Kidney epithelial cell (primary cell): Measurements from ENCODE around the gene CTXN3. TPM values are rescaled to one million over a fixed set of nuclear protein-coding genes. Genes with fewer than 3 reads are reported as not detected.

Experiments used
- DNase-seq: peaks from one replicate; pipeline ENCODE4 v3.0.0-alpha.2; 2010; ENCODE audit warnings: low read depth
- H3K27me3 ChIP-seq: 2 replicates; pipeline ENCODE4 v1.6.0; 2011; ENCODE audit warnings: low read length; ENCODE audit not compliant: control insufficient read depth, insufficient read depth
- H3K36me3 ChIP-seq: 2 replicates; pipeline ENCODE4 v1.5.1; 2011; ENCODE audit warnings: low read length; ENCODE audit not compliant: control insufficient read depth, insufficient read depth
- H3K4me3 ChIP-seq: 2 replicates; pipeline ENCODE4 v1.5.1; 2011; ENCODE audit warnings: low read depth, mild to moderate bottlenecking, control low read depth, low read length
- total RNA-seq: library from RNA; depleted of rRNA; stranded (reverse); fragments of >200 nt; gene quantifications from 2 replicates; pipeline ENCODE4 v1.2.3, GENCODE V29; 2015
- TF ChIP-seq, protein P1 (sequence below): IDR thresholded peaks from 2 replicates; pipeline ENCODE4 v1.5.1; 2011; ENCODE audit warnings: mild to moderate bottlenecking, moderate library complexity, low read length, control low read depth, inconsistent platforms; ENCODE audit not compliant: insufficient read depth, poor library complexity, severe bottlenecking

CTXN3 gene
- total RNA-seq, 1 donor from 2014 or later, result not detected

- Histone ChIP-seq H3K27me3 (no peaks in the 10 kb centered on the region), H3K4me3 (no peak overlapping the region), H3K36me3 (no peaks in the 10 kb centered on the region)
- TF ChIP-seq, protein P1, sequence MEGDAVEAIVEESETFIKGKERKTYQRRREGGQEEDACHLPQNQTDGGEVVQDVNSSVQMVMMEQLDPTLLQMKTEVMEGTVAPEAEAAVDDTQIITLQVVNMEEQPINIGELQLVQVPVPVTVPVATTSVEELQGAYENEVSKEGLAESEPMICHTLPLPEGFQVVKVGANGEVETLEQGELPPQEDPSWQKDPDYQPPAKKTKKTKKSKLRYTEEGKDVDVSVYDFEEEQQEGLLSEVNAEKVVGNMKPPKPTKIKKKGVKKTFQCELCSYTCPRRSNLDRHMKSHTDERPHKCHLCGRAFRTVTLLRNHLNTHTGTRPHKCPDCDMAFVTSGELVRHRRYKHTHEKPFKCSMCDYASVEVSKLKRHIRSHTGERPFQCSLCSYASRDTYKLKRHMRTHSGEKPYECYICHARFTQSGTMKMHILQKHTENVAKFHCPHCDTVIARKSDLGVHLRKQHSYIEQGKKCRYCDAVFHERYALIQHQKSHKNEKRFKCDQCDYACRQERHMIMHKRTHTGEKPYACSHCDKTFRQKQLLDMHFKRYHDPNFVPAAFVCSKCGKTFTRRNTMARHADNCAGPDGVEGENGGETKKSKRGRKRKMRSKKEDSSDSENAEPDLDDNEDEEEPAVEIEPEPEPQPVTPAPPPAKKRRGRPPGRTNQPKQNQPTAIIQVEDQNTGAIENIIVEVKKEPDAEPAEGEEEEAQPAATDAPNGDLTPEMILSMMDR, result no peak
- DNase-seq, result no peak
Observed at GRCh38 chr5:127602896-127603844, 45.7 kb upstream of the CTXN3 start.

DNA sequence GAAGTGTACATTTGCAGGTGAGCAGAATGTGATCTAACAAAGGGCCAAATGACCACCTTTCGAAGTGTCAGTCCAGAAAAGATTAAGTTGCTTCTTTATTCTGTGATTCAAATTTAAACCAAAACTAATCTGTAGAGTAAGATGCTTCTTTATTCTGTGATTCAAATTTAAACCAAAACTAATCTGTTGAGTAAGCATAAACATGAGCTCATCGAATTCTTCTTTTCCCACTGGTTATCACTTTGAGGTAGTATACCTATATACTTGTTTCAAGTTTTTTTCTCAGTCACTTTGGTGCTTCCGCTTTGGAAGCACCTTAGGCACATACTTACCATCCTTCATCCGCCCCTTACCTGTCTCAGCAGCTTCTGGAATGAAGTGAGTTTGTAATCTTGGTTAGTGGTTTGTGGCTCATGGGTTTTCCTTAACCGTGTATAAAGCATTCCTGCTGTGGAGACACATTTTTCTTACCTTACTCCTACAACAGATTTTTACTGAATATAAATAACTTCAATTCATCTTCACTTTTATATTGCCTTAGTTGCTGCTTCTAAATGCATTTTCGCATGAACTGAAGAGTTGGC lies 40.7 kb upstream of the CTXN3 start:
- no peak for DNase-seq
- TF ChIP-seq, protein P1, result no peak

GRCh38 chr5:127609011-127609410 lies 39.9 kb upstream of the CTXN3 start:
- TF ChIP-seq, protein P1, result no peak
- H3K4me3 ChIP-seq, result no peak overlapping the region

More for the DNA sequence above, 40.7 kb upstream of the CTXN3 start:
- Histone ChIP-seq H3K36me3 (no peaks in the 10 kb centered on the region), H3K27me3 (no peaks in the 10 kb centered on the region), H3K4me3 (no peak overlapping the region)

GRCh38 chr5:127609957-127610356 lies 38.9 kb upstream of the CTXN3 start:
- H3K27me3 ChIP-seq, result no peaks in the 10 kb centered on the region
- H3K4me3 ChIP-seq, result no peak overlapping the region
- DNase-seq, result no peak
- TF ChIP-seq, protein P1, result no peak
- no peaks in the 10 kb centered on the region for H3K36me3 ChIP-seq

More at GRCh38 chr5:127609011-127609410, 39.9 kb upstream of the CTXN3 start:
- Histone ChIP-seq H3K36me3 (no peaks in the 10 kb centered on the region), H3K27me3 (no peaks in the 10 kb centered on the region)
- no peak for DNase-seq

- no peak for DNase-seq
Observed at GRCh38 chr5:127612441-127613141, 36.3 kb upstream of the CTXN3 start.

More at GRCh38 chr5:127612441-127613141, 36.3 kb upstream of the CTXN3 start:
- TF ChIP-seq, protein P1, result no peak
- H3K4me3 ChIP-seq, result no peak overlapping the region
- no peaks in the 10 kb centered on the region for H3K36me3 ChIP-seq
- H3K27me3 ChIP-seq, result no peaks in the 10 kb centered on the region
